Hematopoietic multipotent progenitor cell treated with erythropoietin and hydrocortisone succinate and interleukin-3 and kit ligand, for 15 days (in vitro differentiated cells): ENCODE measurements around the gene COA8.
"Not testable (repeated sequence)": the region's sequence is repeated elsewhere in the genome, so short reads cannot be mapped to it uniquely, and the experiment has no call there.

Experiments
- DNase-seq: peaks from one replicate; pipeline ENCODE4 v3.0.0-alpha.2; 2015; ENCODE audit warnings: low spot score

COA8 gene

GRCh38 chr14:103525430-103526246 is 37.1 kb upstream of the COA8 start:
- DNase-seq, result not testable (repeated sequence)

GRCh38 chr14:103526247-103526913 is 36.4 kb upstream of the COA8 start:
- no peak for DNase-seq

- DNase-seq, result no peak
These were observed 35.9 kb upstream of the COA8 start for GRCh38 chr14:103526914-103527248.

GRCh38 chr14:103527408-103528145 is 35.2 kb upstream of the COA8 start:
- no peak for DNase-seq

GRCh38 chr14:103528146-103528586 is 34.6 kb upstream of the COA8 start:
- DNase-seq, result no peak

GRCh38 chr14:103528587-103529382 is 34.0 kb upstream of the COA8 start, which contains the start of gene TRMT61A:
TRMT61A (plus strand) TSS chr14:103529196; CDS start chr14:103529979, 783 bp downstream.
- peak; percentile 84 for DNase-seq

- no peak for DNase-seq
These were observed 33.1 kb upstream of the COA8 start for GRCh38 chr14:103529383-103530365.

- DNase-seq, result no peak
These were observed 32.4 kb upstream of the COA8 start for GRCh38 chr14:103530390-103530789.

- DNase-seq, result no peak
These were observed 31.9 kb upstream of the COA8 start for GRCh38 chr14:103530831-103531230.

- DNase-seq, result no peak
These were observed 31.1 kb upstream of the COA8 start for GRCh38 chr14:103531421-103532215.

- no peak for DNase-seq
These were observed 30.3 kb upstream of the COA8 start for GRCh38 chr14:103532216-103533136.

GRCh38 chr14:103533137-103533998 is 29.4 kb upstream of the COA8 start:
- DNase-seq, result no peak

GRCh38 chr14:103533999-103534575 is 28.7 kb upstream of the COA8 start:
- no peak for DNase-seq

GRCh38 chr14:103534576-103535061 is 28.1 kb upstream of the COA8 start:
- no peak for DNase-seq

- no peak for DNase-seq
These were observed 27.5 kb upstream of the COA8 start for GRCh38 chr14:103535081-103535890.

- no peak for DNase-seq
These were observed 26.7 kb upstream of the COA8 start for GRCh38 chr14:103535891-103536565.
